ENCODE data around the gene HGFAC. TPM values are rescaled to one million over a fixed set of nuclear protein-coding genes. Genes with fewer than 3 reads are reported as not detected.

Gene HGFAC
- total RNA-seq, 2 donors from 2014 or later, result 0.95 TPM; not detected in 1

GRCh38 chr4:3460926-3461325 lies 19.2 kb downstream of the HGFAC start:
- ATAC-seq (ENCODE audit: insufficient number of reproducible peaks, low FRiP score, low read depth) (no peak), DNase-seq (ENCODE audit: low spot score) (no peak)
- no peaks in the 10 kb centered on the region for H3K27me3 ChIP-seq (replicated peaks; ENCODE audit: insufficient read depth)
- peak overlapping the region; percentile 74 for H3K27ac ChIP-seq
- H3K9me3 ChIP-seq, result no peaks in the 10 kb centered on the region
- peaks cover 19 to 34% of the 10 kb centered on the region in 2 donors for H3K4me1 ChIP-seq (ENCODE audit: control insufficient read depth in 1 of 2, low read depth in 2 of 2)
- no peak for TF ChIP-seq CTCF (IDR thresholded peaks at IDR 0.05)
- no peaks in the 10 kb centered on the region for H3K36me3 ChIP-seq
- no peak overlapping the region for H3K4me3 ChIP-seq

- ATAC-seq (ENCODE audit: insufficient number of reproducible peaks, low FRiP score, low read depth), result no peak
- Histone ChIP-seq H3K27ac (peak overlapping the region; percentile 74), H3K36me3 (no peaks in the 10 kb centered on the region), H3K9me3 (no peaks in the 10 kb centered on the region), H3K4me3 (peak overlapping the region; percentile 13), H3K4me1 (ENCODE audit: control insufficient read depth in 1 of 2, low read depth in 2 of 2) (peaks cover 19 to 34% of the 10 kb centered on the region in 2 donors), H3K27me3 (replicated peaks; ENCODE audit: insufficient read depth) (no peaks in the 10 kb centered on the region)
- DNase-seq (ENCODE audit: low spot score), result no peak
- no peak for TF ChIP-seq CTCF (IDR thresholded peaks at IDR 0.05)
Observed at GRCh38 chr4:3461515-3462291, 19.9 kb downstream of the HGFAC start.

- DNase-seq (ENCODE audit: low spot score) (no peak), ATAC-seq (ENCODE audit: insufficient number of reproducible peaks, low FRiP score, low read depth) (no peak)
- no peaks in the 10 kb centered on the region for H3K36me3 ChIP-seq
- H3K27me3 ChIP-seq (replicated peaks; ENCODE audit: insufficient read depth), result no peaks in the 10 kb centered on the region
- no peak for TF ChIP-seq CTCF (IDR thresholded peaks at IDR 0.05)
- peak overlapping the region; percentile 74 for H3K27ac ChIP-seq
- peaks cover 19 to 34% of the 10 kb centered on the region in 2 donors for H3K4me1 ChIP-seq (ENCODE audit: control insufficient read depth in 1 of 2, low read depth in 2 of 2)
- H3K9me3 ChIP-seq, result no peaks in the 10 kb centered on the region
- peak overlapping the region; percentile 80 for H3K4me3 ChIP-seq
Observed at GRCh38 chr4:3462321-3462789, 20.6 kb downstream of the HGFAC start.

GRCh38 chr4:3462790-3463415 lies 21.1 kb downstream of the HGFAC start, which contains the start of gene DOK7:
TSS of gene DOK7 (plus strand) at chr4:3463306. CDS start at chr4:3463376, 70 bp downstream.
- H3K4me1 ChIP-seq (ENCODE audit: control insufficient read depth in 1 of 2, low read depth in 2 of 2), result peaks cover 19 to 34% of the 10 kb centered on the region in 2 donors
- ATAC-seq (ENCODE audit: insufficient number of reproducible peaks, low FRiP score, low read depth) (peak; percentile 54), DNase-seq (ENCODE audit: low spot score) (no peak)
- no peaks in the 10 kb centered on the region for H3K27me3 ChIP-seq (replicated peaks; ENCODE audit: insufficient read depth)
- H3K9me3 ChIP-seq, result no peaks in the 10 kb centered on the region
- peak within 1 kb of the TSS; percentile 74 for H3K27ac ChIP-seq
- no peak for TF ChIP-seq CTCF (IDR thresholded peaks at IDR 0.05)
- H3K36me3 ChIP-seq, result no peaks in the 10 kb centered on the region
- H3K4me3 ChIP-seq, result peak within 1 kb of the TSS; percentile 80
